22Rv1 (cell line): Measurements from ENCODE around the gene PACRG.

Experiments used
- ZFX ChIP-seq: fragments of 450-650 bp; IDR thresholded peaks from 2 replicates; pipeline ENCODE4 v1.6.1; 2017; ENCODE audit warnings: antibody characterized with exemption, borderline replicate concordance
- TF ChIP-seq, protein P1 (sequence below): fragments of 450-650 bp; IDR thresholded peaks from 2 replicates; pipeline ENCODE4 v1.5.1; 2017; ENCODE audit warnings: mild to moderate bottlenecking

DNA sequence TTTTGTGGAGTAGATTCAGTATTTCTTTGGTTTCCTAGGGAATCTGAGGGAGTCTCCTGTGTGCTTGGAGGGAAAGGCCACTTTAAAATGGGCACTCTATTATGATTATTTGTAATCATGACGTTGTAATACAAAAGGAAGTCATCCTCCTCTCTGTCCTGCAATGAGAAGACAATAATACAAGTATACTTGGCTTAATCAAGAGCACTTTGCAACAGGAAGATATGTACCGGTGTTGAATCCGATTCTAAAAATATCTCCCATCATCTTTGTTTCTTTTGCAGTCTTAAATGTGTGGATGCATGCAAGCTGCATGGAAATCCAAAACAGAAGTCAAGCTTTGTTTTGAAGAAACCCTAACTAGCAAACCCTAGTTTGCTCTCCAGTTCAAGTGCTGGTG, 592.6 kb downstream of the PACRG start:
- TF ChIP-seq, protein P1, sequence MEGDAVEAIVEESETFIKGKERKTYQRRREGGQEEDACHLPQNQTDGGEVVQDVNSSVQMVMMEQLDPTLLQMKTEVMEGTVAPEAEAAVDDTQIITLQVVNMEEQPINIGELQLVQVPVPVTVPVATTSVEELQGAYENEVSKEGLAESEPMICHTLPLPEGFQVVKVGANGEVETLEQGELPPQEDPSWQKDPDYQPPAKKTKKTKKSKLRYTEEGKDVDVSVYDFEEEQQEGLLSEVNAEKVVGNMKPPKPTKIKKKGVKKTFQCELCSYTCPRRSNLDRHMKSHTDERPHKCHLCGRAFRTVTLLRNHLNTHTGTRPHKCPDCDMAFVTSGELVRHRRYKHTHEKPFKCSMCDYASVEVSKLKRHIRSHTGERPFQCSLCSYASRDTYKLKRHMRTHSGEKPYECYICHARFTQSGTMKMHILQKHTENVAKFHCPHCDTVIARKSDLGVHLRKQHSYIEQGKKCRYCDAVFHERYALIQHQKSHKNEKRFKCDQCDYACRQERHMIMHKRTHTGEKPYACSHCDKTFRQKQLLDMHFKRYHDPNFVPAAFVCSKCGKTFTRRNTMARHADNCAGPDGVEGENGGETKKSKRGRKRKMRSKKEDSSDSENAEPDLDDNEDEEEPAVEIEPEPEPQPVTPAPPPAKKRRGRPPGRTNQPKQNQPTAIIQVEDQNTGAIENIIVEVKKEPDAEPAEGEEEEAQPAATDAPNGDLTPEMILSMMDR, result no peak
- no peak for TF ChIP-seq ZFX
